CD4-positive, alpha-beta T cell treated with Interleukin-4 for 1 hour (primary cell): ENCODE data around the gene TROAP.
"Not testable (repeated sequence)": the region's sequence is repeated elsewhere in the genome, so short reads cannot be mapped to it uniquely, and the experiment has no call there.

Experiments
- DNase-seq, 2 donors: peaks; one replicate each; pipeline ENCODE4 v3.0.0-alpha.2; 2020 to 2022

TROAP gene

GRCh38 chr12:49369411-49370145 is 46.5 kb downstream of the TROAP start:
- DNase-seq, result peak in 1 of 2 donors; percentile 14

GRCh38 chr12:49370539-49370938 is 47.5 kb downstream of the TROAP start:
- DNase-seq, result no peak

GRCh38 chr12:49375406-49375805 is 52.4 kb downstream of the TROAP start:
- DNase-seq, result no peak

- DNase-seq, result no peak
These were observed 54.3 kb downstream of the TROAP start for GRCh38 chr12:49377386-49377785.

GRCh38 chr12:49380184-49380583 is 57.1 kb downstream of the TROAP start:
- DNase-seq, result not testable (repeated sequence)
